Inflammatory macrophage treated with lipopolysaccharide for 4 hours (primary cell): ENCODE measurements around the gene SELENOM.
"Not testable (repeated sequence)": the region's sequence is repeated elsewhere in the genome, so short reads cannot be mapped to it uniquely, and the experiment has no call there.

ENCODE experiments used
- DNase-seq: peaks from one replicate; pipeline ENCODE4 v3.0.0-alpha.2; 2020

Gene SELENOM

DNA sequence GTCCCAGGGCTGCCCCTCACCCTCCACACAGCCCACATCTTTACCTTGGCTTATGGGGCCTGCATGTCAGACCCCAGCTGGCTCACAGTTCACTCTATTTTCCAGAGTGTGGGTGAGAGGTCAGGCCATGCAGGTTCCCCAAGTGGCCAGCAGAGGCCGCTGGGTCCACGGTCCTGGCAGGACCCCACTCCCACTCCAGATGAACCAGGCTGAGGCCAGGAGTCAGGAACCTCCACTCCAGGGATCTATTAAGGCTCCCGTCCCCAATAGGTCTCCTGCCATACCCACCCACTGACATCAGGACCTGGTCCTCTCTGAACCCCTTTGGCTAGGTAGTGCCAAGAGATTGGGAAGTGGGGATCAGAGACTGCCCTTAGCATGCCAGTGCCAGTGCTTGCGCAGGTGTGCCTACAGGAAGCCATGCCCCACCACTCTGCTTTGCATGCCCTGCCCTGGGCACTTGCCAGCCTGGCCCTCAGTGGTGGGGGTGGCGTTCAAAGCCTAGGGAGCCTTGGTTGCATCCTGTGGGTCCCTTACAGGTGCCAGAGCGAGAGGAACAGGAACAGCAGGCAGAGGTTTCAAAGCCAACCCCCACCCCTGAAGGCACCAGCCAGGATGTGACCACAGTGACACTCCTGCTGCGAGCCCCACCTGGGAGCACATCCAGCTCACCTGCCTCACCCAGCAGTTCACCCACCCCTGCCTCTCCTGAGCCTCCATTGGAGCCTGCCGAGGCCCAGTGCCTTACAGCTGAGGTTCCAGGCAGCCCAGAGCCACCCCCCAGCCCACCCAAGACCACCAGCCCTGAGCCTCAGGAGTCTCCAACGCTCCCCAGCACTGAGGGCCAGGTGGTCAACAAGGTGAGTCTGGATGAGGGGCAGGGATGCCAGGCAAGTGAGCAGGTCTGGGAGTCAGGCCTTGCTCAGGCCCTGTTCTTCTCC lies 17.9 kb downstream of the SELENOM start:
- DNase-seq = peak; percentile 40

DNA sequence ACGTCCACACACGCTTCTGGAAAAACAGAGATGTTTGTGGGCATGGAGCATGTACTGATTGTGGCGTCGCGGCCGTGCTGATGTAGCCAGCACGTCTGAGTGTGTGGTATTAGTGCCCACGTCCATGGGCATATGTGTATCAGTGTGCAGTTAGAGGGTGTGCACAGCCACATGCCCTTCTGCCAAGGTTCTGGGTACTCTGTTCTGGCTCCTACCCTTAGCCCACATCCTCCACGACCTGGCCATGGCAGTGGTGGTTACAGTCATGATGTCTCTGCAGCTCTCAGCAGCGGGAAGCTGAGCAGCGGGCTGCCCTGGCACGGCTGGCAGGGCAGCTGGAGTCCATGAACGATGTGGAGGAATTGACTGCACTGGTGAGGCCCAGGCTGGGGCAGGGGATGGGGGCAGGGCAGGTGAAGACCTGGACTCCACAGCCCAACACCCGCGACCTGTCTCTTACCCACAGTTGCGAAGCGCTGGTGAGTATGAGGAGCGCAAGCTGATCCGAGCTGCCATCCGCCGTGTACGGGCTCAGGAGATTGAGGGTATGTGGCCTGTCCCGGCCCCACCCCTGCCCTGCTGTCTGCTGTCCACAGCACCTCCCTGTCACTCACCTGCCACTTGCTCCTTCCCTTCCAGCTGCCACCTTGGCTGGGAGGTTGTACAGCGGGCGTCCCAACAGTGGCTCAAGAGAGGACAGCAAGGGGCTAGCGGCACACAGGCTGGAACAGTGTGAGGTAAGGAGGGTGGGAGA lies 19.0 kb downstream of the SELENOM start:
- DNase-seq = no peak

DNA sequence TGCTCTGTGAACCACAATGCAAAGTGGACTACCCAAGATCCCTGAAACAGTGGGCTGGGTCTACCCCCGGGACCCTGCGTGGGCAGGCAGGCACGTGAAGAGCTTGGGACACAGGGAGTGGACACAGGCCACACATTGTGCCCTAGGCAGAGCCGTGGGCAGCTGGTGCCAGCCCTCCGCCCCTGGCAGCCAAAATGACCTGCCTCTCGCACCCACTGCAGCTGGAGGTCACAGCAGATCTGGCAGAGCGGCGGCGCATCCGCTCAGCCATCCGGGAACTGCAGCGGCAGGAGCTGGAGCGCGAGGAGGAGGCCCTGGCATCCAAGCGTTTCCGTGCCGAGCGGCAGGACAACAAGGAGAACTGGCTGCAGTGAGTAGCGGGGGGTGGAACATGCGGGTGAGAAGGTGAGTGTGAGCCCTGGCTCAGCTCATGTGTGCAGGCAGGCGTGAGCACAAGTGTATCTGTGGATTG lies 19.6 kb downstream of the SELENOM start:
- DNase-seq = no peak

DNA sequence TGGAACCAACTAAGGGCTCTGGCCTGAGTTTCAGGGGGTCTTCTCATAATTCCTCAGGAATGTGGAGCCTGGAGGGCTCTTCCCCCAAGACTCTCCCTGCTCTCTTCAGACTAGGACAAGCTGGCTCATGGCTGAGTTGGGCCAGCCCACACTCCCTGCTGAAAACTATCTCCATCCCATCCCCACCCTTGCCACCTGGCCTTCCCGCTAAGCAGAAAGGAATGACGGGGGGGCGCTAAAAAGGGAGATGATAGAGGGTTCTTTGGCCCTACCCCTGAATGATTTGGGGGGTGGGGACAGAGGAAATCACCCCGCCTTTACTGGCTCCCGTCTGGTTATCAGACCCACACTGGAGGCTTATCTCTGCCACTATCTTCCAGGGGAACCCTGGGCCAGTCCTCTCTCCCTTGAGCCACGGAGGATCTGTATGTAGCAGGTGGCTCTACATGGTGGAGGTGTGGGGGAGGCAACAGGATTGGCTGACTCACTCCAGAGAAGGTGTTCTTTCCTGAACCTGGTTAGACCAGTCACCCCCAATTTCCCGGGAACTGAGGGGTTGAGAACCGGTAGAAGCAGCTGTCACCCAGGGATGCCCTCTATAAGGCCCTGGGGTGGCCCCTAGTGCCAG lies 20.6 kb downstream of the SELENOM start:
- DNase-seq = no peak

DNA sequence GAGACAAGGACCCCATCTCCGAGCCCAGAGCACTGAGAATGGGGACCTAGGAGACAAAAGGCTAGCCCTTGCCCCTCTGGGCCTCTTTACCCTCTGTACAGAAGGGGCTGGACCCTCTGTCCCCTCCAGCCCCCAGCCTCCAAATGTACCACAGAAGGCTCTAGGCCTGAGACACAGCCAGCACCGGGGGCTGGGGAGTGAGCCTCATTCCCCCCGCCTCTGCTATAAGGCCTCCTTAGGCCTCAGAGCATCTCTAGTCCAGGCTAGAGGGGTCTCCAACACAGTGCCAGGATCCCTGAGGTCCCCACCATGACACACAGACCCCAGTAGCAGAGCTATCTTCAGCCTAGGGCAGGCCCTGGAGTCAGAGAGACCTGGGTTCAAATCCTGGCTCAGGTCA lies 21.4 kb downstream of the SELENOM start:
- no peak for DNase-seq

DNA sequence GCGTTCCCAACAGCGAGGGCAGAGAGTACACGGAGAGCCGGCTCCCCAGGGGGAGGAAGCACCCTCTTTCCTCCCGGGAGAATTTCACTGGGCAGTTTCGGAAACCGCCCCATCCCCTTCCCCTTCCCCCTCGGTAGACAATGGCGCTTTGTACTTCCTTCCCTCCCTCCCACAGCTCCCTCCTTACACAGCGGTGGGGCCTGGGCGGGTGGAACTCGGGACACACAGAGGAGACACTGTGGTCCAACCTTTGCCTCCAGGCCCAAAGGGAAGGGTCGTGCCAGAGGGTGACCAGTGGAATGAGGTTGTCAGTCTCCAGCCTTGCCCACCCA lies 21.9 kb downstream of the SELENOM start:
- DNase-seq = no peak

DNA sequence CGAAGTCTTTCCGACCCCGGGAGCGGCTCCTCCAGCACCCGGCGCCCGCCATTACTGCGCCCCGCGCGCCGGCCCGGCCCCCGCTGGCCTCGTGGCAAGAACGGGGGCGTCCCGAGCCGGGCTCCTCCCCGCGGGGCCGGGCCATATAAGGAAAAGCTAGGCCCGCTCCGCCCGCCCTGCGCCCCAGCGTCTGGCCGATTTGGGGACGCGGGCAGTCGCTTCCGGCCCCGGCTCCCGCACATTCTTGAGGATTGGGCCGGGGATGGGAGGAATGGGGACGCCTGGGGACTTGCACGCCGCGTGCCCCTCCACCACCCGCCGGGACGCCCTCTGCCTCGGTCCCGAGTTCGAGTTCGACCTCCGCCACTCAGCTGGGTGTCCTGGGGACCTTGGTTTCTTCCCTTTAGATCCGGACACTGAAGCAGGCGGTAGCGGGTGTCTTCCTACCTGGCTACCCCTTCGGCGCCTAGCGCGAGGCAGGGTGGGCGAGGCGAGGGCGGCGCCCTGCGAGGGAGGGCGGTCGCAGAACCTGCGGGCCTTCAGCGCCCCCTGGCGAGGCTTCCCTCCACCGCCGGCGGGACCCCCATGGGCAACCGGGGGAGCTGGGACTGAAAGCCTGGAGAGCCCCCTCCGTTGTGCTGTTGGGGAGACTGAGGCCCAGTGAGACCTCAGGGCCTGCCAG lies 22.4 kb downstream of the SELENOM start:
- peak; percentile 85 for DNase-seq

DNA sequence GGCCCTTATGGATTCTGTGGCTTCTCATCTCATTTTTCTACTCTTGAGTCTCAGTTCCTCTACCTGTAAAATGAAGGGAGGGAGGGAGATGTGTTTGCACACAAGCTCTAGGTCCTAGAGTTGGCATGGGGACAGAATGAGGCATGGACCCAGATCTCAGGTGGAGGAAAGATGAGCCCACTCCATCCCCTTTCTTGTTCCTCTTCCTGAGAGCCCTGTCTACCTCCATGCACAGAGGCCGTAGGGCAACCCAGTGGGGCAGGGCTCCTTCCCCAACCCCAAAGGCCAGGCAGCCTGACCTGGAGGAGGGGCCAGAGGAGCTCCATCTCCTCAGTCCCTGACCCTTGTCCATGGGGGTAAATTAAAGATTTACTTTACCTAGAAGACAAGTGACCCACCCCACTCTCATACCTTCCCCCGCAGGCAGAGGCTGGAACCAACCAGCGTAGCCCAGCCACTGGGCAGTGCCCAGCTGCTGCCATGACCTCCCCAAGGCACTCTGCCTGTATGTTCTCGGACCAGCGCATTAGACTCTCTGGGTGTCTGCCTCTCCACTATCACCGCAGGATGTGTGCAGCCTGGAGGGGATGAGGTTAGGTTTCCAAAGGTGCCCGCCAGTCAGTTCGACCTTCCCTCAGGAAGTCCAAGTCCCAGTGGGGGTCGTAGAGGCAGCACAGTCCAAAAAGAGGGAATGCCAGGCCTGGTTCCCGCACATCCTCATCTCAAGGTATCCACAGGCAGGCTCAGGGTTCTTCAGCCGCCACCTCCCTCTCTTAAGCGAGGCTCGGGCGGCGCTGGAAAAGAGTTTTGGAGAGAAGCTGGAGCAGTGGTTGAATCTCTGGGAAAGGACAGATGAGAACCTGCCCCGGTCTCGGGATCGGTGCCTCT lies 23.2 kb downstream of the SELENOM start:
- DNase-seq = no peak

DNA sequence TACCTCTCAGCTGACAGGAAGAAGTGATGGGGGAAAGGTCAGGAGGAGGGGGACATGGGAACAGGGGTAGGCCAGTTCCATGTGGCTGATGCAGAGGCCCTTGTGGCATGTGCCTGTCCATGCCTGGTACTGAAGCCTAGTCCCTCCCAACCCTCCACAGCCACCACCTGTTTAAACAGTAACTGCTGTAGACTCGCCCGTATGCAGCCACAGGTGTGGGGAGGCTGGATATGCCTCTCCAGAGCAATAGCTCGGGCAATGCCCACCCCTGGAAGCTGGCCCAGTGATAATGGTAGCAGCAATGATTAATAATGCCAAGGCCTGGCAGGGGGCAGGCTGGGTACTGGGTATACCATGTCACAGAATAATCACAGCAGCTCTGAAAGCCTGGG lies 24.0 kb downstream of the SELENOM start:
- DNase-seq = no peak

DNA sequence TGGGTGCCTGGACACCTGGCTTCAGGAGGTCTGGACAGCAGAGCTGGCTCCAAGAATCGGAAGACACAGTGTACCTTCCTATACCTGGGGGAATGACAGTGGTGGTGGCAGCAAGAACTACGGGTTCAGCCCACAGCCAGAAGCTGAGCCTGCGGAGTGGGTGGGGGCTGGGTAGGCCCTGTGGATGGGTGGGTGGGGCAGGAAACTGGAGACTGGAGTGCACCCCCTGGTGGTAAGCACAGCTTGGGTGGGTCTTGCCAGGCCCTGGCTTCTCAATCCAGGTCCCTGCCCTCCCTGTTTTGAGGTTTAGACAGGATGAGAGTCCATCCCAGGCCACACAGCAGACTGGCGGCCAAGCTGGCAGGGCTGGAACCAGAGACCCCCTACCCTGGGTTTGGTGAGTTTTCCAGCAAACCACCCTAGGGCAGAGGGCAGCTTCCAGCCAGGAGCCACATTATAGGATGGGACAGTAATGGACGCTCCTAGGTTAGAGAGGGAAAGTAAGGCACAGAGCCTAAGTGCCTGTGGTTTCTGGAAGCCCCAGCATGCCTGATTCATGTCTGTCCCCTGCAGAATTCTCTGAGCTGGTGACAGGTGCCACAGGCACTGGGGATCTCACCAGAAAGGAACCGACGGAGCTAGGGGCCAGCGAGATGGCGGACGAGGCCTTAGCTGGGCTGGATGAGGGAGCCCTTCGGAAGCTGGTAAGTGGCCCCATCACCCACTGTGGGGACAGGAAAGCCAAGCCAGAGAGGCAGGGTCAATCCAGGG lies 24.6 kb downstream of the SELENOM start:
- DNase-seq = peak; percentile 37

DNA sequence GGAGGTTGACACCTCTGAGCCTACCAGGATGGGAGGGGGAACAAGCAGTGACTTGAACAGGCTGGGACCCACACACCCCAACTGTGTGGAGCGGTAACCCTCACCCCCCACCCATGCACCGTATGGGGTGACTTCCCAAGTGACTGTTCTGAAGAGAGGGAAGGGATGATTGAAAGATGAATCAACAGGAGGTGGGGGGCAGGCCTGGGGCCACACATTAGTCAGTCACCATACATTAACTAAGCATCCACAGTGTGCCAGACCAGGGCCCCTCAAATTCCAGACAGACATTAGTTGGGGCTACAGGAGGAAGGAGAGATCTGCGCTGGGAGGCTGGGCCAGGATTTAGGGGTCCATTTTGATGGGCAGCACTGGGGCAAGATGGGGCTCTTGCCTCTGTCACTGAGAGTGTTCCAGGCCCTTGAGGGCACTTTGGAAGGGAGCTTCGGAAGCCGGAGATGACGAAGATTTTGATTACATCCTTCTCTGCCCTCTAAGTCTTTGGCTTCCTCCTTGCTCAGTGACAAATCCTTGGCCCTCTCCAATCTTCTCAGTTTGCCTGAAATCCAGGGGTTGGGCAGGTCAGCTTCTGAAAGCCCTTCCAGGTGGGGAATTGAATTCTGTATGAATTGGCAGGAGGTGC lies 25.3 kb downstream of the SELENOM start:
- DNase-seq = no peak

DNA sequence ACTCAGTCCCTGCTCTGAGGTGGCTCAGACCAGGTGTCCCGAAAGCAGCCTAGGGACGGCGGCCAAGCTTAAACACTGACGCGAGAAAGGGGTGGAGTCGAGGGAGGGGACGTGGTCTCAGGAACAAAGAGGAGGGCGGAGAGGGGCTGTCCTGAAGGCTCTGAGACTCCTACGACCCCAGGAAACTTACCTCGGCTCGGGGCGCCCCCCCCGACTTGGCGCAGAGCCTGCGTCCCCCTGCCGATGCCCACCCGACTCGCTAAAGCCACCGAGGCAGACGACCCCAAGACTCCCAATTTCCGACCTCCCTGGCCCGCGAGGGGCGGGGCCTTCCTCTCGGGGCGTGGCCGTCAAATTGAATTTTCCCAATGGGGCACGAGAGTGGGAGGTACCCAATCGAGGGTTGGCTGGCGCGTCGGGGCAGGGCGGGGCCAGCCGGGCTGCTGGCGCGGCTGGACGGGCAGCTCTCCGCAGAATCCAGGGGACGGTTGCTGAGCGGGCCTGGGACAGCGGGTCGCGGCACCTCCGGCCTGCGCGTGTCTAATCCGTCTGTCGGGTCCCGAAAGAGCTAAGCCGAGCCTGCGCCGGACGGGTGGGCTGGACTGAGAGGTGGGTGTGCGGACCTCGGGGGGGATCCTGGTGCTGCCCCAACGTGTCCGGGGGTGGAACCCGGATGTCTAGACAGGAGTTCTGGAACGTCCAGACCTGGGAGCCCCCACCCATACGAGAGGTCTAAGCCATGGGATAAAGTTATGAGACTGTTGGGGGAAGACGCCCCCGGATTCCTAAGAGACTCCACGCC lies 26.3 kb downstream of the SELENOM start, which contains the start of gene SMTN:
TSS of gene SMTN (plus strand) at position 471 of the 802 bp plus-strand sequence. CDS start 1,941 bp downstream, outside the sequence.
- DNase-seq = peak; percentile 88

DNA sequence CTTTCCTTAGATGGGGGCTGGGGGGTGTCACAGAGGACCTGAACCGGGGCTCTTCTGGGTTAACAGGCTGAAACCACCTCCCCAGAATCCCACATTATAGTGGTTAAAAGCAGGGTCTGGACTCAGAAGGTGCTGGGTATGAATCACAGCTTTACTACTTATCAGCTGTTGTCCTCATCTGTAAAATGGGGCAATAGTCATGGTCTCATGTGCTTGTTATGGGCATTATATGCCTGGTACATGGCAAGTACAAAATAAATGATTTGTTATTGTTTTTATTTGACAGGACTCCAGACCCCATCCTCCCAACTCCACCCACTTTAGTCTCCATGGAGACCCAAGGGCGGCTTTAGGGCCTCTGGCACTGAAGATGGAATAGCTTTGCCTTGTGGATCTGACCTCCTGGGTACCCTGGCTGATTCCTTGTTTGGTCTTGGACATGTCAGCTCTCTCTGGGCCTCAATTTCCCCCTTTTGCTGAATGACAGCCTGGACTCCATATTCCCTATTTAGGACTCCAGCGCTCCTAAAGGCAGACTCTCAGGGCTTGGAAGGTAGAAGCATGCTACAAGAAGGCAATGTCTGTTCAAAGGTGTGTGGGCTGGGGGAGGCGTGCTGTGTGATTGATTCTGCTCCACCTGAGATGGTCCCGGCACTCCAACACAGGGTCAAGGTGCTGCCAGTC lies 27.1 kb downstream of the SELENOM start:
- DNase-seq = no peak

DNA sequence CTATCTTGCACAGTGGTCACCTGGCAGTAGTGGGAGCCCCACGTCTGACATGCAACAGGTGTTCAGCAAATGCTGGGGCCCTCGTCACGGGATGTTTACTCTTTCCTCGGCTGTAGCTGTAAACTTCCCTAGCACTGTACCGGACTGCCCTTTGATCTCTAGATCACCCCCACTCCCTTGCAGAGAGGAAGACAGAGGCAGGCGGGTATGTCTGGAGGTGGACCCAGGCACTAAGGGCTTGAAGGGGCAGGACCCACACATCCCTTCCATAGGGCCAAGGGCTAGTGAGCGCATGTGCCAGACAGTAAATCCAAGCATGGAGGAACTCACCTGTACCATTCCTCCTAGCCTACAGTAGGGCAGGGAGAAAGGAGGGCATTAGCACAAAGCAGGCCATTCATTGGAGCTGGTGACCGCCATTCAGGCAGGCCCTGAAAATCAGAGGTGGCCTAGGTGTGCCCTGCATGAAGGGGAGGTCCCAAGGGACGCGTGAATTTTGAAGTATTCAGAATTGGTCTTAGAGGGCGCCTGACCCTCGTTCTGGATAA lies 28.2 kb downstream of the SELENOM start:
- no peak for DNase-seq

DNA sequence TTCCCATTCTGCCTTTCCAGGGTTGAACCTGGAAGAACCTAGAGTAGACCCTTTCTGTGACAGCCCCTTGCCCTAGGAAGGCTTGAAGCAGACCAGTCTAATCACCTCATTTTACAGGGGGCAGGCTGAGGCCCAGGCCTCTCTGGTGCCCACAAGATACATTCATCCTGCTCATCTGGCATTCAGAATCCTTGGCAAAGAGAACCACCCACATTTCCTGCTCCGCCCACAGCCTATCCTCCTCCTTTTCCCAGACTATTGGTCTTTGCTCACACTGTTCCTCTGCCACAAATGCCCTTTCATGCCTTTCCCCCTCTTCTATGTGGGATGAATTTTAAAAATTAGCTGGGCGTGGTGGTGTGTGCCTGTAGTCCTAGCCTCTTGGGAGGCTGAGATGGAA lies 29.0 kb downstream of the SELENOM start:
- DNase-seq = not testable (repeated sequence)

DNA sequence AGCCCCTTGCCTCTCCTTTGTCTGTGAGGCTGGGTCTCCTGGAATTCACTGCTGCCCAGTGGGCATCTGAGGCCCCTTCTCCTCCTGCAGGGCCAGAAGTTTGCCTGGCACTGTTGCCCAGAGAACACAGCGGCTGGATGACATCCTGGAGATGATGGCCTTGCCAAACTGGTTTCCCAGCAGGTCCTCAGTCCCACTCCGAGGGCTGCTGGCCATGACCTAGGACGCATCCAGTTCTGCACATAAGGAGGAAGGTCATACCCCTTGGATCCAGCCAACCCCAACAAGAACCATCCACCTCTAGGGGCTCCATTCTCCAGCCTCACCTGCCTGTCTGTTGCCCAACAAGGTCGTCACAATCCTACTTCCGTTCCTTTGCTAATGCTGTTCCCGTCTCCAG lies 29.7 kb downstream of the SELENOM start:
- no peak for DNase-seq

DNA sequence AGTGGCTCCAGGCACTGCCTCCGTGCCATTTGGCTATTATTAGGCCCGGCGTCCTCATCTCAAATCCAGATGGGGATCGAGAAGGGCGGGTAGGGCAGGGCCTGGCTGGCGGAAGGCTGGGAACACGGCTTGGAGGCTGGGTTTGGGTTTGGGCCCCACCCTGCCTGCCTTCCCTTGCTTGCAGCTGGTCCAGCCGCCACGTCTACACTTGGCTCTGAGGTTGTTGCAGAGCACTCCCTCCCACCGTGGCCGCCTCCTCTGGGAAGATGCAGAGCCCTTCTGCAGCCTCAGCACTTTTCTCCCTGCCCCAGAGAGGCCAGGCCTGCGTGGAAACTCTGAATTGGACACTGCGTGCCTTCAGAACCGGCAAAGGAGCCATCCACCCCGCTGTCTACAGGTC lies 31.4 kb downstream of the SELENOM start:
- no peak for DNase-seq

DNA sequence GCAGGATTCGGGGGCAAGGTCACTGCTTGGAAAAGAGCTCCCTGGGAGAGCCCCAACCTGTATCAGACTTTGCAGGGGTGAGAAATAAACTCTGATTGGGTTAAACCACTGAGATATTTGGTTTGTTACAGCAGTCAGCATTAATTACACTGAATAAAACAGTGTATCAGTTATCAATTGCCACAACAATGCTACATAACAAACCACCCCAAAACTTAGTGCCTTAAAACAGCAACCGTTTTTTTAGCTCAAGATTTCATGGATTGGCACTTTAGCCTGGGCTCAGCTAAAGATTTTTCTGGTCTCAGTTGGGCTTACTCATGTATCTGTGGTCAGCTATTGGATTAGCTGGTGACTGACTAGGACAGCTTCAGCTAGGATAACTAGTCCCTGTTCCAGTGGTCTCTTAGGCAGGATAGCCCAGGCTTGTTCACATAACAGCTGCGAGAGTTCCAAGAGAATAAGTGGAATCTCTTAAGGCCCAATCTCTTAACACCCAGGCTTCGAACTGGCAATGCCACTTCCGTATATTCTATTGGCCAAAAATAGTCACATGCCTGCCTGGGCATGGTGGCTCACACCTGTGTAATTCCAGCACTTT lies 33.7 kb downstream of the SELENOM start:
- not testable (repeated sequence) for DNase-seq
